DMS114 treated with DMSO at 0.1 percent for 48 hours (cell line): ENCODE data around the gene HSPB1.
"Not testable (repeated sequence)": the region's sequence is repeated elsewhere in the genome, so short reads cannot be mapped to it uniquely, and the experiment has no call there.

Experiments used
- DNase-seq: peaks from one replicate; lab custom pipeline; 2025; ENCODE audit not compliant: unreplicated experiment; lab: John Stamatoyannopoulos, UW

Gene HSPB1

GRCh38 chr7:76281006-76281705 is 21.3 kb upstream of the HSPB1 start:
- DNase-seq, result no peak

- DNase-seq, result no peak
These were observed 20.6 kb upstream of the HSPB1 start for GRCh38 chr7:76281706-76282343.

GRCh38 chr7:76282344-76283253 is 19.9 kb upstream of the HSPB1 start:
- DNase-seq, result no peak

GRCh38 chr7:76283254-76284159 is 19.0 kb upstream of the HSPB1 start:
- DNase-seq, result no peak

- DNase-seq, result no peak
These were observed 16.7 kb upstream of the HSPB1 start for GRCh38 chr7:76285604-76286374.

- no peak for DNase-seq
These were observed 15.6 kb upstream of the HSPB1 start for GRCh38 chr7:76286842-76287403.

- not testable (repeated sequence) for DNase-seq
These were observed 11.6 kb upstream of the HSPB1 start for GRCh38 chr7:76290847-76291350.

GRCh38 chr7:76291351-76292212 is 10.9 kb upstream of the HSPB1 start:
- peak; percentile 78 for DNase-seq

GRCh38 chr7:76292213-76292573 is 10.3 kb upstream of the HSPB1 start:
- DNase-seq, result no peak

GRCh38 chr7:76292911-76293310 is 9.6 kb upstream of the HSPB1 start:
- DNase-seq, result not testable (repeated sequence)

GRCh38 chr7:76293407-76293901 is 9.0 kb upstream of the HSPB1 start:
- DNase-seq, result no peak

- no peak for DNase-seq
These were observed 8.0 kb upstream of the HSPB1 start for GRCh38 chr7:76294344-76295024.

- DNase-seq, result no peak
These were observed 5.4 kb upstream of the HSPB1 start for GRCh38 chr7:76296743-76297740.

- no peak for DNase-seq
These were observed 2.2 kb upstream of the HSPB1 start for GRCh38 chr7:76300166-76300731.

- DNase-seq, result no peak
These were observed 1.5 kb upstream of the HSPB1 start for GRCh38 chr7:76301000-76301399.
